ENCODE data around the gene KCNK13. TPM values are rescaled to one million over a fixed set of nuclear protein-coding genes. Genes with fewer than 3 reads are reported as not detected.
"Not testable (repeated sequence)": the region's sequence is repeated elsewhere in the genome, so short reads cannot be mapped to it uniquely, and the experiment has no call there.

The KCNK13 gene
- total RNA-seq, 4 donors from 2014 or later, result 0.09 to 0.19 (median 0.13) TPM

GRCh38 chr14:90213099-90213748 is 151.4 kb downstream of the KCNK13 start:
- Histone ChIP-seq H3K36me3 (no peaks in the 10 kb centered on the region), H3K27ac (no peak overlapping the region), H3K4me1 (no peaks in the 10 kb centered on the region), H3K4me3 (no peak overlapping the region), H3K9me3 (no peaks in the 10 kb centered on the region), H3K27me3 (peaks cover 0 to 4% (median 0%) of the 10 kb centered on the region in 4 donors)
- intact Hi-C loops (cut with DNase I), result no loop called here
- no peak for DNase-seq
- 68 to 74% methylated on average over 5 of the region's 7 CpGs for WGBS, 2 donors
- TF ChIP-seq CTCF (IDR thresholded peaks at IDR 0.05) (no peak), POLR2A (IDR thresholded peaks at IDR 0.05) (no peak)

- DNase-seq, result no peak
Measured at GRCh38 chr14:90228478-90228877, 166.7 kb downstream of the KCNK13 start.

GRCh38 chr14:90229942-90230341 is 168.1 kb downstream of the KCNK13 start:
- 90 to 100% methylated on average over 1 of the region's 1 CpG for WGBS, 2 donors
- peaks cover 0 to 15% (median 0%) of the 10 kb centered on the region in 4 donors for H3K27me3 ChIP-seq
- H3K27ac ChIP-seq, H3K4me3 ChIP-seq, H3K36me3 ChIP-seq, H3K4me1 ChIP-seq, H3K9me3 ChIP-seq, DNase-seq: not testable (repeated sequence)
- intact Hi-C loops (cut with DNase I), result loop anchor here (5.0 kb wide), 1 partner anchor 253 kb away; no protein-coding TSS in a partner anchor

More at GRCh38 chr14:90228478-90228877, 166.7 kb downstream of the KCNK13 start:
- intact Hi-C loops (cut with DNase I), result no loop called here
- Histone ChIP-seq H3K4me1 (peaks cover 0 to 5% (median 0%) of the 10 kb centered on the region in 3 donors), H3K27me3 (peaks cover 0 to 7% (median 0%) of the 10 kb centered on the region in 4 donors), H3K9me3 (no peaks in the 10 kb centered on the region), H3K4me3 (no peak overlapping the region), H3K36me3 (no peaks in the 10 kb centered on the region), H3K27ac (no peak overlapping the region)
- TF ChIP-seq POLR2A (IDR thresholded peaks at IDR 0.05) (no peak), CTCF (IDR thresholded peaks at IDR 0.05) (no peak)
- WGBS, 2 donors, result 74 to 79% methylated on average over 4 of the region's 4 CpGs

Small RNAs within 50 kb of the gene (small RNA-seq; reads per million reads assigned to genes)
- gene RF00019, result 0 reads per million in 4 donors

Other genes starting within 250 kb of the KCNK13 start
- gene EFCAB11, start 107.3 kb upstream of the KCNK13 start, total RNA-seq, result 1 to 10 TPM; 3.4 to 8.0 (median 5.5) TPM
- gene TDP1, start 106.1 kb upstream of the KCNK13 start, total RNA-seq, result 10 to 100 TPM in 3 of 4 donors, 1 to 10 TPM in 1; 9.1 to 24.5 (median 16.4) TPM
- gene PSMC1, start 194.6 kb downstream of the KCNK13 start, total RNA-seq, result 100 to 1,000 TPM; 102 to 199 (median 142) TPM